NCI-H69 (cell line): Measurements from ENCODE around the gene EID2.

Experiments
- DNase-seq: peaks from one replicate; lab custom pipeline; 2025; lab: John Stamatoyannopoulos, UW

The EID2 gene

DNA sequence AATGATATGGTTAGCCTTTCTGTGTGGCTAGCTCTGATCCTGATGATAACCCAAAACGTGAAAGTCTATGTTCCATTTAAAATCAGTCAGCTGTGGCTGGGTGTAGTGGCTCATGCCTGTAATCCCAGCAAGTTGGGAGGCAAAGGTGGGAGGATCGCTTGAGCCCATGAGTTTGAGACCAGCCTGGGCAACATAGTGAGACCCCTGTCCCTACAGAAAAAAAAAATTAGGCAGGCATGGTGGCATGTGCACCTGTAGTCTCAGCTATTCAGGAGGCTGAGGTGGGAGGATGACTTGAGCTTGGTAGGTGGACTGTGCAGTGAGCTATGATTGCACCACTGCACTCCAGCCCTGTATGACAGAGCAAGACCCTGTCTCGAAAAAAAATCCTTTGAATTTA, 6.2 kb downstream of the EID2 start:
- no peak for DNase-seq

DNA sequence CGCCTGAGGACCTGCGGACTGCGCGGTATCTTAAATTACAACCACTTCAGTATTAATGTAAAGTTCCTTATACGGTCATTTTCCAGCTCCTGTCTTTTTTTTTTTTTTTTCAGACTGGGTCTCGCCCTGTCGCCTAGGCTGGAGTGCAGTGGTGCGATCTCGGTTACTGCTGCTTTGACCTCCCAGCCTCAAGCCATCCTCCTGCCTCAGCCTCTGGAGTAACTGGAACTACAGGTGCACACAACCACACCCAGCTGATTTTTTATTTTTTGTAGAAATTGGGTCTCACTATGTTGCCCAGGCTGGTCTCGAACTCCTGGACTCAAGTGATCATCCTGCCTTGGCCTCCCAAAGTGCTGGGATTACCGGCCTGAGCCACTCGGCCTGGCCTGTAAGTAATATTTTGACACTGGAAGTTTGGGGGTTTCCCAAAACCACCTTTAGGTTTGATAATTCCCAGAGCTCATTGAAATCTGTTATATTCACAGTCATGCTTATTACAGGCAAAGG, 6.9 kb downstream of the EID2 start:
- DNase-seq, result no peak

- DNase-seq, result peak; percentile 97
Measured at GRCh38 chr19:39532233-39533002, 7.5 kb downstream of the EID2 start, which contains the start of gene EID2B. Gene EID2B (minus strand): TSS chr19:39532852. CDS start chr19:39532802, 50 bp downstream.

- peak; percentile 46 for DNase-seq
Measured at GRCh38 chr19:39531834-39532232, 8.1 kb downstream of the EID2 start.

- no peak for DNase-seq
Measured at GRCh38 chr19:39525205-39525604, 14.8 kb downstream of the EID2 start.

- no peak for DNase-seq
Measured at GRCh38 chr19:39524495-39524894, 15.5 kb downstream of the EID2 start.

GRCh38 chr19:39520541-39521484, 19.1 kb downstream of the EID2 start:
- DNase-seq, result no peak

- DNase-seq, result no peak
Measured at GRCh38 chr19:39518975-39519374, 21.0 kb downstream of the EID2 start.

DNA sequence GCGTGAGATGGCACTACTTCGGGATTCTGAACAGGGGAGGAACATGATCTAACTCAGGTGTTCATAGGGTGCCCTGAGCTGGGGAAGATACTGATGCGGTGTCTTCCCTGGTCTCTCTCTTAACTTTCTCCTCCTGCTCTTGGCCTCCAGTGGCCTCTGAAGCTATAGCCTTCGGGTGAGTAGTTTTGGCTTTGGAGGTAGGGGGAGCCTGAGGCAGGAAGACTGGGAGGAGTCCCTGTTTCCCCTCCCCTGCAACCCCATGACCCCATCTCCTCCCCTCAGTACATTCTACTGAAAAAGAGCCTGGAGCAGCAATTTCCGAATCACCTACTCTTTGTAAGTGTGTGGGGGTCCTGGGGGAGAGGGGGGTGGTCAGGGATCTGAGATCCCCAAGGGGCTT, 21.5 kb downstream of the EID2 start:
- DNase-seq, result no peak

- DNase-seq, result no peak
Measured at GRCh38 chr19:39517432-39517831, 22.5 kb downstream of the EID2 start.

- DNase-seq, result no peak
Measured at GRCh38 chr19:39516270-39516669, 23.7 kb downstream of the EID2 start.

GRCh38 chr19:39515551-39516191, 24.3 kb downstream of the EID2 start:
- DNase-seq, result peak; percentile 70

DNA sequence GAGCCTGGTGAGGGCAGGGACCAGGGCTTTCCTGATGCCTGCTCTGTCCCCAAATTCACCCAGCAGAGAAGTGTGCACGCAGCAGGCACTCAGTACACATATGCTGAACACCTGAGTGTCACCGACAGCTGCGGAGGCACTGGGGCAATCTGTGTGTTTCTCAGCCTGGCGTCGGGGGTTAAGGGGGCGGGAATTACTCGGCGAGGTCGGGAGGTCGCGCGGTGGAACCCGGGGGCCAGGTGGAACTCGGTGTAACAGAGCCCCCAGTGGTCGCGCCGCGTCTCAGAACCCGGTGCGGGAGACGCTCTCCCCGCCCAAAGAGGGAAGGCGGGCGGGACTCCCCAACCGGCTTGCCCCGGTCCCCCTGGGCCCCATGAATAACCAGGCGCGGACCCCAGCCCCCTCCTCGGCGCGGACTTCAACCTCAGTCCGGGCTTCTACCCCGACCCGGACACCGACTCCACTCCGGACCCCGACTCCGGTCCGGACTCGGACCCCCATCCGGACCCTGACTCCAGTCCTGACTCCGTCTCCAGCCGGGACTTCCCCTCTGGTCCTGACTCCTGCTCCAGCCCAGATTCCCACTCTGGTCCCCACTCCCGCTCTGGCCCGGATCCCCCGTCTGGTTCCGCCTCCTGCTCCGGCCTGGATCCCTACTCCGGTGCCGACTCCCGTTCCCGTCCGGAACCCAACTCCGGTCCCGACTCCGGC, 25.0 kb downstream of the EID2 start, which contains the start of gene SELENOV:
TSS of gene SELENOV (plus strand) at position 300 of the 711 bp plus-strand sequence. CDS start at position 374, 74 bp downstream.
- peak; percentile 70 for DNase-seq

DNA sequence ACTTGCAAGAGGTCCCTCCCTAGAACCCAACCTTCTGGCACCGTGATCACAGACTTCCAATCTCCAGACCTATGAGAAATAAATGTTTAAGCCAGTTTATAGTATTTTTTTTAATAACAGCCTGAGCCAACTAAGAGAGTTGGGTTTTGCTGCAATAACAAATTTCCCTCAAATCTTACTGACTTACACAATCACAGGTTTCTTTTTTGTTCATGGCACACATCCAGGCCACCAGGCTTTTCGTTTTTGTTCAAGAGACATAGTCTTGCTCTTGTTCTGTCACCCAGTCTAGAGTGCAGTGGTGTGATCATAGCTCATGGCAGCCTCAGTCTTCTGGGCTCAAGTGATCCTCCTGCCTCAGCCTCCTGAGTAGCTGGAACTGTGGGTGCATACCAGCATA, 27.0 kb downstream of the EID2 start:
- DNase-seq, result no peak

DNA sequence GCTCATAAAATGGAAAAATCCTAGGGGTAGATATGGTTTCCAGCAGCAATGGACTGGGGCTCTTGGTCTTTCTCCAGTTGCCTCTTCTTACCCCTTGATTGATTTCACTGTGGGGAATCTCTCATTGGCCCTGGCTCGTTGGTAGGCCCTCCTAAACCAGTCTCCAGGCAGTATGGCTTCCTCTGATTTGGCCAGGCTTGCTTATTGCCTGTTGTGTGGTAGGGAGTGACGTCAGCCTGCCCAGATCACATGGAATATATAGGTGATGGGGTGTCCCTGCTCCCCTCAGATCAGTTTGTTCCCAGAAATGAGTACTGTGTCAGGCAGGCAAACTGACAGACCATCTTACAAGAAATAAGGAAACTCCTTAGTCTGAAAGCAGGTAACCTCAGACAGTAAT, 30.7 kb downstream of the EID2 start:
- DNase-seq, result no peak

DNA sequence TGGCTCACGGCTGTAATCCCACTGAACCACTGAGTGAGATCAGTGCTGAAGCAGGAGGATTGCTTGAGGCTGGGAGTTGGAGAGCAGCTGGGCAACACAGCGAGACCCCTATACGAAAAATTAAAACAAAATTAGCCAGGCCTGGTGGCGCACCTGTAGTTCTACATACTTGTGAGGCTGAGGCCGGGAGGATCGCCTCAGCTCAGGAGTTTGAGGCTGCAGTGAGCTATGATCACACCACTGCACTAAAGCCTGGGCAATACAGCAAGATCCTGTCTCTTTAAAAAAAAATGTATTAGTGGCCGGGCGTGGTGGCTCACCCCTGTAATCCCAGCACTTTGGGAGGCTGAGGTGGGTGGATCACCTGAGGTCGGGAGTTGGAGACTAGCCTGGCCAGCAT, 31.3 kb downstream of the EID2 start:
- no peak for DNase-seq

GRCh38 chr19:39507715-39508364, 32.1 kb downstream of the EID2 start:
- peak; percentile 47 for DNase-seq

DNA sequence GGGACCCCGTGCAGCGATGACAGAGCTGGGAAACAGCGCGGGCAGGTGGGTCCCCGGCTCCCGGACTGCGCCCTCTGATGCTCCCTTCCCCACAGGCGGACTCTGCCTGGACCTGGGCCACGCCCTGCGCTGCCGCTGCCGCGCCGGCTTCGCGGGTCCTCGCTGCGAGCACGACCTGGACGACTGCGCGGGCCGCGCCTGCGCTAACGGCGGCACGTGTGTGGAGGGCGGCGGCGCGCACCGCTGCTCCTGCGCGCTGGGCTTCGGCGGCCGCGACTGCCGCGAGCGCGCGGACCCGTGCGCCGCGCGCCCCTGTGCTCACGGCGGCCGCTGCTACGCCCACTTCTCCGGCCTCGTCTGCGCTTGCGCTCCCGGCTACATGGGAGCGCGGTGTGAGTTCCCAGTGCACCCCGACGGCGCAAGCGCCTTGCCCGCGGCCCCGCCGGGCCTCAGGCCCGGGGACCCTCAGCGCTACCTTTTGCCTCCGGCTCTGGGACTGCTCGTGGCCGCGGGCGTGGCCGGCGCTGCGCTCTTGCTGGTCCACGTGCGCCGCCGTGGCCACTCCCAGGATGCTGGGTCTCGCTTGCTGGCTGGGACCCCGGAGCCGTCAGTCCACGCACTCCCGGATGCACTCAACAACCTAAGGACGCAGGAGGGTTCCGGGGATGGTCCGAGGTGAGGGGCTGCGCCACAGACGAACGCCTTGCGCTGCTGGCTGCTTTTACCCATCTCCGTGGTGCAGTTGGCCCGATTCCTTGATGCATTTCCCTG, 32.8 kb downstream of the EID2 start:
- DNase-seq, result peak; percentile 97

- DNase-seq, result no peak
Measured at GRCh38 chr19:39506598-39506943, 33.4 kb downstream of the EID2 start.
